ENCODE data around the gene GMIP.
A peak's percentile ranks its signal among the peaks of the same experiment; 100 is the strongest.
"Not testable (repeated sequence)": the region's sequence is repeated elsewhere in the genome, so short reads cannot be mapped to it uniquely, and the experiment has no call there.

The GMIP gene

GRCh38 chr19:19634516-19635312 lies 8.7 kb downstream of the GMIP start:
- no peak for DNase-seq (ENCODE audit: low read depth)

- DNase-seq (ENCODE audit: low read depth) = no peak
Observed at GRCh38 chr19:19633711-19634515, 9.5 kb downstream of the GMIP start.

GRCh38 chr19:19632661-19633060 lies 10.8 kb downstream of the GMIP start:
- DNase-seq (ENCODE audit: low read depth) = no peak

- no peak for DNase-seq (ENCODE audit: low read depth)
Observed at GRCh38 chr19:19631346-19631745, 12.1 kb downstream of the GMIP start.

- no peak for DNase-seq (ENCODE audit: low read depth)
Observed at GRCh38 chr19:19630426-19630825, 13.0 kb downstream of the GMIP start.

- DNase-seq (ENCODE audit: low read depth) = no peak
Observed at GRCh38 chr19:19630062-19630414, 13.4 kb downstream of the GMIP start.

GRCh38 chr19:19628501-19629134 lies 14.8 kb downstream of the GMIP start:
- peak; percentile 36 for DNase-seq (ENCODE audit: low read depth)

GRCh38 chr19:19627621-19628500 lies 15.6 kb downstream of the GMIP start, which contains the start of gene LPAR2:
TSS of gene LPAR2 (minus strand) at chr19:19628220. CDS start at chr19:19627275, 945 bp downstream.
- DNase-seq (ENCODE audit: low read depth) = peak; percentile 54

- DNase-seq (ENCODE audit: low read depth) = no peak
Observed at GRCh38 chr19:19626516-19627472, 16.7 kb downstream of the GMIP start.

- no peak for DNase-seq (ENCODE audit: low read depth)
Observed at GRCh38 chr19:19624032-19624570, 19.4 kb downstream of the GMIP start.

GRCh38 chr19:19623383-19623782 lies 20.1 kb downstream of the GMIP start:
- no peak for DNase-seq (ENCODE audit: low read depth)

GRCh38 chr19:19619849-19620210 lies 23.6 kb downstream of the GMIP start:
- no peak for DNase-seq (ENCODE audit: low read depth)

- no peak for DNase-seq (ENCODE audit: low read depth)
Observed at GRCh38 chr19:19619181-19619848, 24.1 kb downstream of the GMIP start.

- DNase-seq (ENCODE audit: low read depth) = peak; percentile 98
Observed at GRCh38 chr19:19618219-19619051, 25.0 kb downstream of the GMIP start, which contains the start of gene PBX4. TSS of gene PBX4 (minus strand) at chr19:19618687. CDS start at chr19:19618629, 58 bp downstream.

GRCh38 chr19:19615086-19615485 lies 28.4 kb downstream of the GMIP start:
- no peak for DNase-seq (ENCODE audit: low read depth)

- DNase-seq (ENCODE audit: low read depth) = no peak
Observed at GRCh38 chr19:19613506-19613905, 30.0 kb downstream of the GMIP start.

- DNase-seq (ENCODE audit: low read depth) = no peak
Observed at GRCh38 chr19:19610376-19611202, 32.9 kb downstream of the GMIP start.

- DNase-seq (ENCODE audit: low read depth) = not testable (repeated sequence)
Observed at GRCh38 chr19:19606686-19607085, 36.8 kb downstream of the GMIP start.
